Fibroblast of lung (primary cell): ENCODE data around the gene CEP63. TPM values are rescaled to one million over a fixed set of nuclear protein-coding genes. Genes with fewer than 3 reads are reported as not detected.

Experiments used
- DNase-seq, 2 donors: peaks; one replicate each; pipeline versions ENCODE4 v3.0.0 to v3.0.0-alpha.2; 2010; ENCODE audit warnings: low read depth in 2 of 2
- H2AFZ ChIP-seq: 2 replicates; pipeline ENCODE4 v1.5.1; 2012; ENCODE audit warnings: low read length, control low read depth, inconsistent platforms
- H3K27ac ChIP-seq: 2 replicates; pipeline ENCODE4 v1.5.1; 2011; ENCODE audit warnings: low read length, control low read depth; ENCODE audit not compliant: insufficient read depth
- H3K27me3 ChIP-seq: 2 replicates; pipeline ENCODE4 v1.5.1; 2011; ENCODE audit warnings: mild to moderate bottlenecking, low read length; ENCODE audit not compliant: control insufficient read depth, insufficient read depth
- H3K36me3 ChIP-seq: 2 replicates; pipeline ENCODE4 v1.5.1; 2011; ENCODE audit warnings: low read length; ENCODE audit not compliant: control insufficient read depth, insufficient read depth
- H3K4me1 ChIP-seq: 2 replicates; pipeline ENCODE4 v1.5.1; 2011; ENCODE audit warnings: low read length; ENCODE audit not compliant: control insufficient read depth, insufficient read depth; ENCODE audit errors: extremely low read depth
- H3K4me2 ChIP-seq: 2 replicates; pipeline ENCODE4 v1.5.1; 2011; ENCODE audit warnings: low read length, control low read depth; ENCODE audit not compliant: insufficient read depth; ENCODE audit errors: extremely low read depth
- H3K4me3 ChIP-seq, 4 experiments: fragments of 200-600 bp in 1 of 4; sonication (generic) in 1 of 4; replicated peaks in 1 of 4; 2 replicates each; pipeline ENCODE4 v1.5.1; 2011 to 2016; ENCODE audit warnings: low read length in 4 of 4, low read depth in 3 of 4, mild to moderate bottlenecking in 3 of 4, control low read depth in 2 of 4, inconsistent platforms in 1 of 4, mixed read lengths in 1 of 4; ENCODE audit not compliant: insufficient read depth in 1 of 4; ENCODE audit errors: control extremely low read depth in 1 of 4
- H3K79me2 ChIP-seq: 2 replicates; pipeline ENCODE4 v1.5.1; 2012; ENCODE audit warnings: mild to moderate bottlenecking, low read length, inconsistent platforms; ENCODE audit not compliant: control insufficient read depth, insufficient read depth
- H3K9ac ChIP-seq: 2 replicates; pipeline ENCODE4 v1.5.1; 2011; ENCODE audit warnings: mild to moderate bottlenecking, low read length, control low read depth; ENCODE audit not compliant: insufficient read depth
- H3K9me3 ChIP-seq: 2 replicates; pipeline ENCODE4 v1.5.1; 2012; ENCODE audit warnings: low read depth, low read length; ENCODE audit not compliant: control insufficient read depth, insufficient read depth
- H4K20me1 ChIP-seq: 2 replicates; pipeline ENCODE4 v1.5.1; 2011; ENCODE audit warnings: low read length; ENCODE audit not compliant: control insufficient read depth, insufficient read depth; ENCODE audit errors: extremely low read depth
- EZH2 ChIP-seq: IDR thresholded peaks from 2 replicates; pipeline ENCODE4 v1.5.1; 2012; ENCODE audit warnings: low read length, control low read depth, mild to moderate bottlenecking; ENCODE audit errors: missing control alignments
- polyA plus RNA-seq, 2 donors: library from polyadenylated mRNA; depleted of rRNA in 1 of 2; stranded (reverse) in 1 of 2; unstranded in 1 of 2; fragments of >200 nt; gene quantifications; 2 replicates each; pipeline ENCODE4 v1.2.1, GENCODE V29; 2011 to 2012; ENCODE audit warnings: missing spikeins in 1 of 2
- total RNA-seq: library from RNA; depleted of rRNA; stranded (reverse); fragments of >200 nt; gene quantifications from 2 replicates; pipeline ENCODE4 v1.2.1, GENCODE V29; 2014
- TF ChIP-seq, protein P1 (sequence below), 2 donors: IDR thresholded peaks in 1 of 2; conservative IDR thresholded peaks in 1 of 2; 1 replicate in 1 of 2; 2 replicates in 1 of 2; pipeline ENCODE4 v1.5.1; 2011 to 2012; ENCODE audit warnings: low read length in 2 of 2, control low read depth in 1 of 2, inconsistent platforms in 1 of 2, low read depth in 1 of 2, mild to moderate bottlenecking in 1 of 2

CEP63 gene
- total and polyA plus RNA-seq, 2 donors (not counting 1 experiment from before 2014, with no cell fraction given) = 22.3 to 26.4 TPM

DNA sequence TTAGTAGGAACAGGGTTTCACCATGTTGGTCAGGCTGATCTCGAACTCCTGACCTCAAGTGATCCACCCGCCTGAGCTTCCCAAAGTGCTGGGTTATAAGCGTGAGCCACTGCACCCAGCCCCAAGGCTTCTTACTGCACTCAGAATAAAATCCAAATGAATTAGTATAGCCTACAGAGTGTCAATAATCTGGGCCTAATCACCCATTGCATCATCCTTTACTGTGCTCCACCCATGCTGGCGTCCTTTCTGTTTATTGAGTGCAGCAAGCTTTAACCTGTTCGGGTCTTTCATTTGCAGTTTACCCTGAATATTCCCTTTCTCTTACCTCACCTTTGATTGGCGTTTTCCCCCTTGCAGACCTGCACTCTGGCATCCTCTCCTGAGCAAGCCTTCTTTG lies 77.7 kb downstream of the CEP63 start:
- H3K4me3 ChIP-seq = no peak overlapping the region
- DNase-seq = no peak
- no peaks in the 10 kb centered on the region for H3K27me3 ChIP-seq
- H3K36me3 ChIP-seq = peaks cover 2% of the 10 kb centered on the region
- TF ChIP-seq, protein P1, sequence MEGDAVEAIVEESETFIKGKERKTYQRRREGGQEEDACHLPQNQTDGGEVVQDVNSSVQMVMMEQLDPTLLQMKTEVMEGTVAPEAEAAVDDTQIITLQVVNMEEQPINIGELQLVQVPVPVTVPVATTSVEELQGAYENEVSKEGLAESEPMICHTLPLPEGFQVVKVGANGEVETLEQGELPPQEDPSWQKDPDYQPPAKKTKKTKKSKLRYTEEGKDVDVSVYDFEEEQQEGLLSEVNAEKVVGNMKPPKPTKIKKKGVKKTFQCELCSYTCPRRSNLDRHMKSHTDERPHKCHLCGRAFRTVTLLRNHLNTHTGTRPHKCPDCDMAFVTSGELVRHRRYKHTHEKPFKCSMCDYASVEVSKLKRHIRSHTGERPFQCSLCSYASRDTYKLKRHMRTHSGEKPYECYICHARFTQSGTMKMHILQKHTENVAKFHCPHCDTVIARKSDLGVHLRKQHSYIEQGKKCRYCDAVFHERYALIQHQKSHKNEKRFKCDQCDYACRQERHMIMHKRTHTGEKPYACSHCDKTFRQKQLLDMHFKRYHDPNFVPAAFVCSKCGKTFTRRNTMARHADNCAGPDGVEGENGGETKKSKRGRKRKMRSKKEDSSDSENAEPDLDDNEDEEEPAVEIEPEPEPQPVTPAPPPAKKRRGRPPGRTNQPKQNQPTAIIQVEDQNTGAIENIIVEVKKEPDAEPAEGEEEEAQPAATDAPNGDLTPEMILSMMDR (conservative IDR thresholded peaks at IDR 0.05 in 1 of 2, IDR thresholded peaks at IDR 0.05 in 1 of 2; ENCODE audit: low read depth in 1 of 2, low read length in 2 of 2) = no peak
- TF ChIP-seq EZH2 = no peak
- no peaks in the 10 kb centered on the region for H3K9me3 ChIP-seq
- no peaks in the 10 kb centered on the region for H3K79me2 ChIP-seq
- no peaks in the 10 kb centered on the region for H3K4me1 ChIP-seq
- H3K9ac ChIP-seq = no peak overlapping the region
- no peak overlapping the region for H3K27ac ChIP-seq
- no peak overlapping the region for H3K4me2 ChIP-seq
- H4K20me1 ChIP-seq = no peaks in the 10 kb centered on the region
- no peak overlapping the region for H2AFZ ChIP-seq

DNA sequence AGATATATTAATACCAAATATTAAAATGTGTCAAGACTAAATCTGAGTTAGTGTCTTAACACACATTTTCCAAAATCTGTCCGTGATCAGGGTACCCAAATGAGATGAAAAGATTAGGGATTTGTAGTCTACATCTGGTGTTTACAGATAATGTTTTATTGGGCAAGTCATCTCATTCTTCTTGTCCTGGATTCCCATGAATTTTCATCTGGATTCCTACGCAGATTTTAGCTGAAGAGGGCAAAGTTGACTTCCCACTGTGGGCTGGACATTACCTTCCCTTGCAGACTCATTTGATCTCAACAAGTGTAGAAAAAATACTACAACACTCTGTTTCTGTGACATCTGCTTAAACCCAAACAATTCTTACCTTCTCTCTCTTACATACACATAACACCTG lies 79.1 kb downstream of the CEP63 start:
- H3K79me2 ChIP-seq = no peaks in the 10 kb centered on the region

DNA sequence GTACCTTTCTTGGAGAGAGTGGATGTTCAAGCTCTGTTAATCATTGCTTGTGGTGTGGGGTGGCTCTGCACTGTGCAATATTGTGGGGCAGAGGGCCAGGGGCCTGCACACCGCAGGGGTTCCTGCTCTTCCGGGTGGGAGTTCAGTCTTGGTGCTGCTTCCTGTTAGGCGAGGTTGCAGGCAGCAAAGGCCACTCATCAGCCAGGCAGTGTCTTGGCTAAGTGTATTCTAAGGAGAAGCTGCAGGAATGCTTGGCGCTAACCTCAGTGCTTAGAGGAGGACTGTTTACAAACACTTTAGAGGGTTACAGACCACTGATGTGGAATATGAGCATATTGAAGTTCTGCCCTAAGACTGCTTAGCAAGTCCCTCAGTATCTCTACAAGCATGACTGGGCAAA lies 81.7 kb downstream of the CEP63 start:
- H3K79me2 ChIP-seq = no peaks in the 10 kb centered on the region
- no peak overlapping the region for H3K4me3 ChIP-seq
- no peak overlapping the region for H3K27ac ChIP-seq
- H3K9ac ChIP-seq = no peak overlapping the region
- H3K9me3 ChIP-seq = no peaks in the 10 kb centered on the region
- no peaks in the 10 kb centered on the region for H3K27me3 ChIP-seq
- H2AFZ ChIP-seq = no peak overlapping the region
- DNase-seq = peak in 1 of 2 donors; percentile 7
- TF ChIP-seq, protein P1 (conservative IDR thresholded peaks at IDR 0.05 in 1 of 2, IDR thresholded peaks at IDR 0.05 in 1 of 2; ENCODE audit: low read depth in 1 of 2, low read length in 2 of 2) = no peak
- TF ChIP-seq EZH2 = no peak
- H3K4me1 ChIP-seq = no peaks in the 10 kb centered on the region
- H4K20me1 ChIP-seq = no peaks in the 10 kb centered on the region
- H3K4me2 ChIP-seq = no peak overlapping the region
- no peaks in the 10 kb centered on the region for H3K36me3 ChIP-seq

More for the DNA sequence above, 79.1 kb downstream of the CEP63 start:
- Histone ChIP-seq H4K20me1 (no peaks in the 10 kb centered on the region), H3K27me3 (no peaks in the 10 kb centered on the region), H3K4me2 (no peak overlapping the region), H3K27ac (no peak overlapping the region), H3K4me3 (no peak overlapping the region), H2AFZ (no peak overlapping the region), H3K9me3 (no peaks in the 10 kb centered on the region), H3K4me1 (no peaks in the 10 kb centered on the region), H3K9ac (no peak overlapping the region), H3K36me3 (no peaks in the 10 kb centered on the region)
- TF ChIP-seq EZH2 = no peak
- TF ChIP-seq, protein P1 (conservative IDR thresholded peaks at IDR 0.05 in 1 of 2, IDR thresholded peaks at IDR 0.05 in 1 of 2; ENCODE audit: low read depth in 1 of 2, low read length in 2 of 2) = no peak
- DNase-seq = no peak
